Endodermal cell (in vitro differentiated cells): Measurements from ENCODE around the gene MYO1B. TPM values are rescaled to one million over a fixed set of nuclear protein-coding genes. Genes with fewer than 3 reads are reported as not detected.

Experiments used
- DNase-seq: peaks from one replicate; pipeline ENCODE4 v3.0.0-alpha.2; 2017
- H3K27ac ChIP-seq: 2 replicates; pipeline ENCODE4 v1.5.1; 2013; ENCODE audit warnings: mild to moderate bottlenecking, low read depth, low read length, moderate library complexity
- H3K27me3 ChIP-seq: 2 replicates; pipeline ENCODE4 v1.6.1; 2013; ENCODE audit warnings: mild to moderate bottlenecking, low read length, moderate library complexity; ENCODE audit not compliant: insufficient read depth, control insufficient read depth, poor library complexity, severe bottlenecking
- H3K36me3 ChIP-seq: 2 replicates; pipeline ENCODE4 v1.7.0; 2013; ENCODE audit warnings: mild to moderate bottlenecking, low read length, moderate library complexity; ENCODE audit not compliant: control insufficient read depth, insufficient read depth
- H3K4me1 ChIP-seq: one replicate; pipeline ENCODE4 v1.7.0; 2013; ENCODE audit warnings: low read length; ENCODE audit not compliant: control insufficient read depth, insufficient read depth
- H3K4me3 ChIP-seq: 2 replicates; pipeline ENCODE4 v1.5.1; 2013; ENCODE audit warnings: mild to moderate bottlenecking, low read length, moderate library complexity
- H3K9ac ChIP-seq: 2 replicates; pipeline ENCODE4 v1.6.1; 2013; ENCODE audit warnings: mild to moderate bottlenecking, low read length, moderate library complexity; ENCODE audit not compliant: poor library complexity, severe bottlenecking; ENCODE audit errors: extremely low read depth
- H3K9me3 ChIP-seq: 2 replicates; pipeline ENCODE4 v1.6.1; 2013; ENCODE audit warnings: mild to moderate bottlenecking, low read length, moderate library complexity; ENCODE audit not compliant: control insufficient read depth
- H3K27ac Mint-ChIP-seq: 2 replicates; pipeline ENCODE4 v1.8.0; 2020; ENCODE audit warnings: mixed read lengths
- H3K27me3 Mint-ChIP-seq: 2 replicates; pipeline ENCODE4 v1.8.0; 2021; ENCODE audit warnings: mild to moderate bottlenecking, mixed read lengths; ENCODE audit not compliant: insufficient read depth
- H3K36me3 Mint-ChIP-seq: 2 replicates; pipeline ENCODE4 v1.8.0; 2020; ENCODE audit warnings: low read depth, mixed read lengths
- H3K4me1 Mint-ChIP-seq: 2 replicates; pipeline ENCODE4 v1.8.0; 2020; ENCODE audit warnings: mixed read lengths
- H3K4me3 Mint-ChIP-seq: 2 replicates; pipeline ENCODE4 v1.8.0; 2020; ENCODE audit warnings: mild to moderate bottlenecking, moderate library complexity, mixed read lengths
- H3K9me3 Mint-ChIP-seq: 2 replicates; pipeline ENCODE4 v1.8.0; 2020; ENCODE audit warnings: mild to moderate bottlenecking, mixed read lengths
- WGBS, 2 experiments: methylation state at CpG; one replicate each; pipeline versions ENCODE4 v1.1.5 to v1.1.7; 2013; ENCODE audit warnings: missing lambda C conversion rate in 2 of 2, mixed read lengths in 1 of 2; ENCODE audit not compliant: insufficient coverage in 1 of 2, insufficient read length in 1 of 2; 5-methylcytosine and 5-hydroxymethylcytosine counted together
- total RNA-seq, 2 donors: library from RNA; stranded (reverse); fragmentation: NEBNext Ultra II Directional in 1 of 2; extraction: Animal tissue kit (Norgen Biotek cat#: 25700) in 1 of 2; gene quantifications; 2 replicates in 1 of 2; 3 replicates in 1 of 2; pipeline ENCODE4 v1.2.1, GENCODE V29; 2021
- TF ChIP-seq, protein P1 (sequence below): fragments of 200-600 bp; sonication (generic); conservative IDR thresholded peaks from 2 replicates; pipeline ENCODE4 v1.5.0; 2021; ENCODE audit warnings: antibody characterized with exemption, mild to moderate bottlenecking

Gene MYO1B
- total RNA-seq, 2 donors from 2014 or later, result 145 to 154 TPM

DNA sequence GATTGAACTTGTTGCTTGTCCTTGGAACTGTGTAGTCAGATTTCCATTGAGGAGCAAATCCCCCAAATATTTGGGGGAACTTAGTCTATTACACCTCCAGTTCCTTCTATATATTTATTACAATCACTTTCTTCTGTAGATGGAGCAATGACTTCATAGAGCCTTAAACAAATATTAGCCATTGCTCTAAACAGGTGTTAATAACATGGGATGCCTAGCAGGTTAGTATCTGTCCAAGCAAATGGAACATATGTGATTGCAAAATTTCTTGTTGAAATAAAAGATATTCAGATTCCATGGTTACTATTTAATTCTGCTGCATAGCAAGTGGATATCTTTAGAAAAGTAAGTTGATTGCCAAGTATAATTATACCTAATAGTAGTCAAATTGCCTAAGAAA lies 225.1 kb downstream of the MYO1B start:
- Mint-ChIP-seq H3K4me1 (no peaks in the 10 kb centered on the region), H3K27ac (no peak overlapping the region), H3K4me3 (no peak overlapping the region), H3K9me3 (no peaks in the 10 kb centered on the region), H3K36me3 (no peaks in the 10 kb centered on the region), H3K27me3 (no peaks in the 10 kb centered on the region)
- Histone ChIP-seq H3K4me1 (no peaks in the 10 kb centered on the region), H3K36me3 (no peaks in the 10 kb centered on the region), H3K27ac (no peak overlapping the region), H3K27me3 (no peaks in the 10 kb centered on the region), H3K9me3 (no peaks in the 10 kb centered on the region), H3K9ac (no peak overlapping the region), H3K4me3 (no peak overlapping the region)
- no peak for DNase-seq
- TF ChIP-seq, protein P1, sequence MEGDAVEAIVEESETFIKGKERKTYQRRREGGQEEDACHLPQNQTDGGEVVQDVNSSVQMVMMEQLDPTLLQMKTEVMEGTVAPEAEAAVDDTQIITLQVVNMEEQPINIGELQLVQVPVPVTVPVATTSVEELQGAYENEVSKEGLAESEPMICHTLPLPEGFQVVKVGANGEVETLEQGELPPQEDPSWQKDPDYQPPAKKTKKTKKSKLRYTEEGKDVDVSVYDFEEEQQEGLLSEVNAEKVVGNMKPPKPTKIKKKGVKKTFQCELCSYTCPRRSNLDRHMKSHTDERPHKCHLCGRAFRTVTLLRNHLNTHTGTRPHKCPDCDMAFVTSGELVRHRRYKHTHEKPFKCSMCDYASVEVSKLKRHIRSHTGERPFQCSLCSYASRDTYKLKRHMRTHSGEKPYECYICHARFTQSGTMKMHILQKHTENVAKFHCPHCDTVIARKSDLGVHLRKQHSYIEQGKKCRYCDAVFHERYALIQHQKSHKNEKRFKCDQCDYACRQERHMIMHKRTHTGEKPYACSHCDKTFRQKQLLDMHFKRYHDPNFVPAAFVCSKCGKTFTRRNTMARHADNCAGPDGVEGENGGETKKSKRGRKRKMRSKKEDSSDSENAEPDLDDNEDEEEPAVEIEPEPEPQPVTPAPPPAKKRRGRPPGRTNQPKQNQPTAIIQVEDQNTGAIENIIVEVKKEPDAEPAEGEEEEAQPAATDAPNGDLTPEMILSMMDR, result no peak

DNA sequence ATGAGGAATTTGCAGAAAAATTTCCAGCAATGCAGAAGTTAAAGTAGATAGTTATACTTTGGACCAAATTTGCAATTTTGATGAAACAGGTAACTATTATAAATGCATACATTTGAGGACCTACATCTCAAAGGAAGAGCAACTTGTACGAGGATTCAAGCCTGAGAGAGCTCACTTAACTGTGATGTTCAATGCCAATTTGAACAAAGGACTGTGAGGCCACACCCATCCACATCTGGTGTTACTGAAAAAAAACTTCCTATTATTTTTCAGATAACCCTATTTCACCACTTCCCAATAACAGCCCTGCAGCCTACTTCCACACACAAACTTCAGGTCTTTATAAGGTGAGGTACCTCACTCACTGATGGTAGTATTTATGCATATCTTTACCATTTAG lies 229.3 kb downstream of the MYO1B start:
- H3K9ac ChIP-seq, result no peak overlapping the region
- no peaks in the 10 kb centered on the region for H3K36me3 Mint-ChIP-seq
- H3K4me1 ChIP-seq, result no peaks in the 10 kb centered on the region
- no peaks in the 10 kb centered on the region for H3K27me3 Mint-ChIP-seq
- no peak overlapping the region for H3K27ac ChIP-seq
- 85% methylated on average over 1 of the region's 1 CpG; no CpG with 5 or more reads in 1 of the 2 experiments for WGBS, 2 experiments
- peaks cover 8% of the 10 kb centered on the region for H3K4me1 Mint-ChIP-seq
- no peaks in the 10 kb centered on the region for H3K9me3 ChIP-seq
- peaks cover 1% of the 10 kb centered on the region for H3K9me3 Mint-ChIP-seq
- H3K4me3 Mint-ChIP-seq, result no peak overlapping the region
- TF ChIP-seq, protein P1, result no peak
- H3K36me3 ChIP-seq, result no peaks in the 10 kb centered on the region
- no peak for DNase-seq
- no peaks in the 10 kb centered on the region for H3K27me3 ChIP-seq
- H3K4me3 ChIP-seq, result no peak overlapping the region
- H3K27ac Mint-ChIP-seq, result no peak overlapping the region

Other genes with a start within 250 kb of the MYO1B start
- gene STAT1, start 231.2 kb upstream of the MYO1B start, total RNA-seq, result 10 to 100 TPM; 48.3 to 74.4 TPM
- gene STAT4, start 94.4 kb upstream of the MYO1B start, total RNA-seq, result 1 to 10 TPM; 3.2 to 8.8 TPM